ENCODE measurements around the gene CNTNAP2.
"Not testable (repeated sequence)": the region's sequence is repeated elsewhere in the genome, so short reads cannot be mapped to it uniquely, and the experiment has no call there.

Gene CNTNAP2

GRCh38 chr7:146892151-146892550 lies 775.5 kb downstream of the CNTNAP2 start:
- DNase-seq: no peak
- Mint-ChIP-seq H3K4me3 (no peak overlapping the region), H3K27me3 (no peaks in the 10 kb centered on the region), H3K9me3 (peaks cover 0 to 2% of the 10 kb centered on the region in 2 donors), H3K36me3 (no peaks in the 10 kb centered on the region), H3K27ac (no peak overlapping the region), H3K4me1 (no peaks in the 10 kb centered on the region)
- ATAC-seq (replicated peaks): no peak

- no peaks in the 10 kb centered on the region for H3K27me3 Mint-ChIP-seq
- H3K27ac Mint-ChIP-seq: no peak overlapping the region
- no peaks in the 10 kb centered on the region for H3K36me3 Mint-ChIP-seq
- peaks cover 0 to 2% of the 10 kb centered on the region in 2 donors for H3K9me3 Mint-ChIP-seq
- H3K4me3 Mint-ChIP-seq: no peak overlapping the region
- ATAC-seq (replicated peaks) (no peak), DNase-seq (no peak)
- no peaks in the 10 kb centered on the region for H3K4me1 Mint-ChIP-seq
These were observed 778.3 kb downstream of the CNTNAP2 start for GRCh38 chr7:146894927-146895326.

- no peak for DNase-seq
- Mint-ChIP-seq H3K4me3 (no peak overlapping the region), H3K27ac (no peak overlapping the region), H3K9me3 (no peaks in the 10 kb centered on the region), H3K27me3 (no peaks in the 10 kb centered on the region), H3K36me3 (no peaks in the 10 kb centered on the region), H3K4me1 (no peaks in the 10 kb centered on the region)
- no peak for ATAC-seq (replicated peaks)
These were observed 785.7 kb downstream of the CNTNAP2 start for GRCh38 chr7:146902266-146902665.

GRCh38 chr7:146902728-146903127 lies 786.1 kb downstream of the CNTNAP2 start:
- H3K4me1 Mint-ChIP-seq: no peaks in the 10 kb centered on the region
- H3K36me3 Mint-ChIP-seq: no peaks in the 10 kb centered on the region
- H3K27me3 Mint-ChIP-seq: no peaks in the 10 kb centered on the region
- DNase-seq (no peak), ATAC-seq (replicated peaks) (no peak)
- H3K27ac Mint-ChIP-seq: no peak overlapping the region
- peaks cover 0 to 1% of the 10 kb centered on the region in 2 donors for H3K9me3 Mint-ChIP-seq
- no peak overlapping the region for H3K4me3 Mint-ChIP-seq

GRCh38 chr7:146905746-146906145 lies 789.1 kb downstream of the CNTNAP2 start:
- not testable (repeated sequence) for H3K27ac Mint-ChIP-seq; H3K4me1 Mint-ChIP-seq; DNase-seq; H3K9me3 Mint-ChIP-seq; H3K4me3 Mint-ChIP-seq; ATAC-seq (replicated peaks); H3K27me3 Mint-ChIP-seq; H3K36me3 Mint-ChIP-seq

GRCh38 chr7:146922782-146923181 lies 806.2 kb downstream of the CNTNAP2 start:
- DNase-seq (no peak), ATAC-seq (replicated peaks) (no peak)
- H3K27me3 Mint-ChIP-seq: no peaks in the 10 kb centered on the region
- no peak overlapping the region for H3K4me3 Mint-ChIP-seq
- no peaks in the 10 kb centered on the region for H3K36me3 Mint-ChIP-seq
- no peak overlapping the region for H3K27ac Mint-ChIP-seq
- peaks cover 7 to 13% of the 10 kb centered on the region in 2 donors for H3K9me3 Mint-ChIP-seq
- no peaks in the 10 kb centered on the region for H3K4me1 Mint-ChIP-seq

GRCh38 chr7:146926841-146927240 lies 810.2 kb downstream of the CNTNAP2 start:
- Mint-ChIP-seq H3K27ac (no peak overlapping the region), H3K9me3 (peaks cover 3 to 5% of the 10 kb centered on the region in 2 donors), H3K27me3 (no peaks in the 10 kb centered on the region), H3K4me3 (no peak overlapping the region), H3K4me1 (no peaks in the 10 kb centered on the region), H3K36me3 (no peaks in the 10 kb centered on the region)
- ATAC-seq (replicated peaks): no peak
- no peak for DNase-seq

- H3K36me3 Mint-ChIP-seq: no peaks in the 10 kb centered on the region
- no peak overlapping the region for H3K4me3 Mint-ChIP-seq
These were observed 821.2 kb downstream of the CNTNAP2 start for GRCh38 chr7:146937836-146938235.

GRCh38 chr7:146943483-146943882 lies 826.9 kb downstream of the CNTNAP2 start:
- Mint-ChIP-seq H3K27me3 (no peaks in the 10 kb centered on the region), H3K9me3 (peaks cover 2 to 5% of the 10 kb centered on the region in 2 donors), H3K27ac (no peak overlapping the region), H3K4me3 (no peak overlapping the region), H3K36me3 (no peaks in the 10 kb centered on the region), H3K4me1 (no peaks in the 10 kb centered on the region)
- ATAC-seq (replicated peaks) (no peak), DNase-seq (no peak)

More at GRCh38 chr7:146937836-146938235, 821.2 kb downstream of the CNTNAP2 start:
- Mint-ChIP-seq H3K9me3 (peaks cover 0 to 2% of the 10 kb centered on the region in 2 donors), H3K27ac (no peak overlapping the region), H3K4me1 (no peaks in the 10 kb centered on the region), H3K27me3 (no peaks in the 10 kb centered on the region)
- DNase-seq: no peak
- ATAC-seq (replicated peaks): no peak

- Mint-ChIP-seq H3K4me1 (no peaks in the 10 kb centered on the region), H3K36me3 (no peaks in the 10 kb centered on the region), H3K9me3 (peaks cover 4 to 5% of the 10 kb centered on the region in 2 donors), H3K27me3 (no peaks in the 10 kb centered on the region), H3K27ac (no peak overlapping the region), H3K4me3 (no peak overlapping the region)
- ATAC-seq (replicated peaks) (no peak), DNase-seq (no peak)
These were observed 832.1 kb downstream of the CNTNAP2 start for GRCh38 chr7:146948703-146949102.

- no peaks in the 10 kb centered on the region for H3K27me3 Mint-ChIP-seq
- ATAC-seq (replicated peaks) (no peak), DNase-seq (no peak)
- H3K4me1 Mint-ChIP-seq: no peaks in the 10 kb centered on the region
- H3K36me3 Mint-ChIP-seq: no peaks in the 10 kb centered on the region
- H3K27ac Mint-ChIP-seq: no peak overlapping the region
- H3K9me3 Mint-ChIP-seq: peaks cover 0 to 5% of the 10 kb centered on the region in 2 donors
- H3K4me3 Mint-ChIP-seq: no peak overlapping the region
These were observed 839.7 kb downstream of the CNTNAP2 start for GRCh38 chr7:146956321-146956720.

GRCh38 chr7:146956853-146957252 lies 840.3 kb downstream of the CNTNAP2 start:
- H3K27me3 Mint-ChIP-seq: no peaks in the 10 kb centered on the region
- no peak overlapping the region for H3K4me3 Mint-ChIP-seq
- DNase-seq: no peak
- H3K27ac Mint-ChIP-seq: no peak overlapping the region
- no peak for ATAC-seq (replicated peaks)
- peaks cover 0 to 4% of the 10 kb centered on the region in 2 donors for H3K9me3 Mint-ChIP-seq
- no peaks in the 10 kb centered on the region for H3K4me1 Mint-ChIP-seq
- H3K36me3 Mint-ChIP-seq: no peaks in the 10 kb centered on the region

- no peaks in the 10 kb centered on the region for H3K27me3 Mint-ChIP-seq
- no peaks in the 10 kb centered on the region for H3K36me3 Mint-ChIP-seq
- H3K27ac Mint-ChIP-seq: no peak overlapping the region
These were observed 844.3 kb downstream of the CNTNAP2 start for GRCh38 chr7:146960773-146961391.

GRCh38 chr7:146961617-146962016 lies 845.0 kb downstream of the CNTNAP2 start:
- Mint-ChIP-seq H3K4me3 (no peak overlapping the region), H3K27me3 (no peaks in the 10 kb centered on the region), H3K4me1 (no peaks in the 10 kb centered on the region), H3K9me3 (peaks cover 0 to 3% of the 10 kb centered on the region in 2 donors), H3K27ac (no peak overlapping the region), H3K36me3 (no peaks in the 10 kb centered on the region)
- ATAC-seq (replicated peaks) (no peak), DNase-seq (no peak)

More at GRCh38 chr7:146960773-146961391, 844.3 kb downstream of the CNTNAP2 start:
- H3K4me3 Mint-ChIP-seq: no peak overlapping the region
- H3K9me3 Mint-ChIP-seq: peaks cover 0 to 3% of the 10 kb centered on the region in 2 donors
- ATAC-seq (replicated peaks) (no peak), DNase-seq (no peak)
- no peaks in the 10 kb centered on the region for H3K4me1 Mint-ChIP-seq

GRCh38 chr7:146966274-146966673 lies 849.7 kb downstream of the CNTNAP2 start:
- Mint-ChIP-seq H3K27me3 (no peaks in the 10 kb centered on the region), H3K9me3 (peaks cover 0 to 2% of the 10 kb centered on the region in 2 donors), H3K4me3 (no peak overlapping the region), H3K36me3 (no peaks in the 10 kb centered on the region), H3K27ac (no peak overlapping the region), H3K4me1 (no peaks in the 10 kb centered on the region)
- DNase-seq (no peak), ATAC-seq (replicated peaks) (no peak)

Data from stimulated activated naive B cell treated with anti-CD40 and anti-IgM and Interleukin-4, amounts not matched to agents 10 μg/mL and 1 μg/mL and 100 μg/mL, for 72 hours (primary cell).